Mammary epithelial cell (primary cell): Measurements from ENCODE around the gene GSTCD.

Experiments used
- CTCF ChIP-seq, 2 donors: IDR thresholded peaks in 1 of 2; conservative IDR thresholded peaks in 1 of 2; 2 replicates each; pipeline ENCODE4 v1.5.1; 2011 to 2012; ENCODE audit warnings: inconsistent platforms in 2 of 2, low read length in 2 of 2, mild to moderate bottlenecking in 2 of 2, control low read depth in 1 of 2, low read depth in 1 of 2; ENCODE audit not compliant: insufficient read depth in 1 of 2; ENCODE audit errors: extremely low read depth in 1 of 2
- EZH2 ChIP-seq: IDR thresholded peaks from 2 replicates; pipeline ENCODE4 v1.6.1; 2012; ENCODE audit warnings: low read length, inconsistent platforms, borderline replicate concordance

- TF ChIP-seq CTCF (conservative IDR thresholded peaks at IDR 0.05 in 1 of 2, IDR thresholded peaks at IDR 0.05 in 1 of 2; ENCODE audit: extremely low read depth in 1 of 2, insufficient read depth in 1 of 2, low read depth in 1 of 2, low read length in 2 of 2) (peak; percentile 51 to 53), EZH2 (no peak)
Measured at GRCh38 chr4:105666693-105667092, 41.9 kb upstream of the GSTCD start.
